Measurements from ENCODE around the gene RTN4R. TPM values are rescaled to one million over a fixed set of nuclear protein-coding genes. Genes with fewer than 3 reads are reported as not detected.

RTN4R gene
- total RNA-seq, 1 donor from 2014 or later = 9.8 TPM

DNA sequence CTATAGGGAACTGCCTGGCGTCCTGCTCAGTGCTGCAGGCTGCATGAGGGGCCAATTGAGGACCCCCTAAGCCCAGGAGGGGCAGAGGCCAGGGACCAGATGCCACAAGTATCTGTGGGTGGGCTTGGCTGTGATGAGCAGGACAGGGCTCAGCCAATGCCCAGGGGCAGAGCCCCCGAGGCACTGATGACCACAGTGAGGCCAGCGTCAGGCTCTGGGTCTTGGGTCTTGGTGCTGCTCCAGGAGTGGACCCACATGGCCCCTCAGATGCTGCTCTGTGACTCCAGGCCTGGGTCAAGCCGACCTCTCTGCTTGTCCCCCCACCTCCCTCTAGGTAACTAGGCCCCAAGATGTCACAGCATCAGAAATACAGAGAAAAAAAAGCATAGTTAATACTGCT, 50.6 kb downstream of the RTN4R start:
- no peaks in the 10 kb centered on the region for H3K27me3 ChIP-seq
- H3K4me3 ChIP-seq = no peak overlapping the region
- no peaks in the 10 kb centered on the region for H3K36me3 ChIP-seq
- H3K9me3 ChIP-seq = no peaks in the 10 kb centered on the region
- H3K4me1 ChIP-seq = peaks cover 4% of the 10 kb centered on the region
- DNase-seq = no peak
- intact Hi-C loops (cut with DNase I) = no loop called here
- H3K27ac ChIP-seq = no peak overlapping the region
- no peak for ATAC-seq
- no peak for TF ChIP-seq CTCF (IDR thresholded peaks at IDR 0.05)

- intact Hi-C loops (cut with DNase I) = no loop called here
- H3K27ac ChIP-seq = no peak overlapping the region
- ATAC-seq (peak; percentile 63), DNase-seq (no peak)
- no peak overlapping the region for H3K4me3 ChIP-seq
- H3K27me3 ChIP-seq = no peaks in the 10 kb centered on the region
- H3K9me3 ChIP-seq = no peaks in the 10 kb centered on the region
- no peaks in the 10 kb centered on the region for H3K36me3 ChIP-seq
- TF ChIP-seq CTCF (IDR thresholded peaks at IDR 0.05) = no peak
- H3K4me1 ChIP-seq = peaks cover 4% of the 10 kb centered on the region
These were observed 51.1 kb downstream of the RTN4R start for GRCh38 chr22:20216863-20217499.

GRCh38 chr22:20215742-20216141, 52.4 kb downstream of the RTN4R start:
- Histone ChIP-seq H3K4me3 (no peak overlapping the region), H3K27me3 (no peaks in the 10 kb centered on the region), H3K36me3 (no peaks in the 10 kb centered on the region), H3K27ac (no peak overlapping the region), H3K9me3 (no peaks in the 10 kb centered on the region), H3K4me1 (peaks cover 6% of the 10 kb centered on the region)
- DNase-seq (no peak), ATAC-seq (no peak)
- intact Hi-C loops (cut with DNase I) = no loop called here
- TF ChIP-seq CTCF (IDR thresholded peaks at IDR 0.05) = no peak

GRCh38 chr22:20214853-20215252, 53.3 kb downstream of the RTN4R start:
- no peak for ATAC-seq
- H3K4me3 ChIP-seq = no peak overlapping the region
- H3K4me1 ChIP-seq = peaks cover 6% of the 10 kb centered on the region
- intact Hi-C loops (cut with DNase I) = no loop called here
- H3K9me3 ChIP-seq = no peaks in the 10 kb centered on the region
- no peak overlapping the region for H3K27ac ChIP-seq
- H3K36me3 ChIP-seq = no peaks in the 10 kb centered on the region
- H3K27me3 ChIP-seq = no peaks in the 10 kb centered on the region
- no peak for TF ChIP-seq CTCF (IDR thresholded peaks at IDR 0.05)
- no peak for DNase-seq

GRCh38 chr22:20213833-20214708, 54.0 kb downstream of the RTN4R start:
- no peaks in the 10 kb centered on the region for H3K36me3 ChIP-seq
- H3K27me3 ChIP-seq = no peaks in the 10 kb centered on the region
- no peak overlapping the region for H3K27ac ChIP-seq
- DNase-seq (no peak), ATAC-seq (no peak)
- TF ChIP-seq CTCF (IDR thresholded peaks at IDR 0.05) = no peak
- no peak overlapping the region for H3K4me3 ChIP-seq
- H3K9me3 ChIP-seq = no peaks in the 10 kb centered on the region
- intact Hi-C loops (cut with DNase I) = no loop called here
- peaks cover 6% of the 10 kb centered on the region for H3K4me1 ChIP-seq

All from upper lobe of right lung (tissue), 1 donor.